ENCODE measurements around the gene ORAI2.
"Not testable (repeated sequence)": the region's sequence is repeated elsewhere in the genome, so short reads cannot be mapped to it uniquely, and the experiment has no call there.

The ORAI2 gene

DNA sequence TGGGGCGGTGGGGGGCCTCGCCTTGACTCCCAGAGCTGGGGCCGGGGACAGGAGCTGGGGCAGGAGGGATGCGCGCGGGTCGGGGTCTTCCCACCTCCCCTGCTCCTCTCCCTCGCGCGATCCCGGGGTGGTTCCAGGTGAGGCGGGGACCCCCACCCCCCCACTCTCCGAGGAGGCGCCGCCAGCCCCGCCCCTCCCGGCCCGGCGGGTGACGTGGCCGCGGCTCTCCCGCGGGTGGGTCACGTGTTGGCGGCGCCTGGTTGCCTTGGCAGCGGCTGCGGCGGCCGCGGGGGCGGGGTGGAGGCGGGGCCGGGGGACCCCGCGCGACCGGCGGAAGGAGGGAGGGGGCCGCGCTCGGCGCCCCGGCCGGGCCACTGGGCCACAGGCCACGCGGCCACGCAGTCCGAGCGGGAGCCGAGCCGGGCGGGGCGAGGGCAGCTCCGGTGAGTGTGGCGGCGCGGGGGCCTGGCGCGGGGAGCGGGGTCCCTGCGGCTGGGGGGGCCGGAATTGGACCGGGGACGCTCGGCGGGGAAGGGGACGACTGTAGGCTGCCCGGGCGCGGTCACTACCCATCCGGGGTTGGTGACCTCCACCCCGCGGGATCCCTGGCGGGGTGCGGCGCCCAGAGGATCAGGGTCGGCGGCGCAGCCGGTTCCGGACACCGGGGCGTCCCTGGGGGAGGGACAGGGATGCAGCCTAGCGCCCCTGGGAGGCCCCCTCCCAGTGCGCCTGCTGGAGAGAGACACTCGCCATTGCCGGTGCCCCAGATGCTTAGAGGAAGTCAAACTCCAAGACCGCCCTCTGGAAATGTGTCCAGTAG, at the start of gene ORAI2:
TSS of gene ORAI2 (plus strand) at position 357 of the 820 bp plus-strand sequence. CDS start 5,382 bp downstream, outside the sequence.
- DNase-seq: peak; percentile 93

DNA sequence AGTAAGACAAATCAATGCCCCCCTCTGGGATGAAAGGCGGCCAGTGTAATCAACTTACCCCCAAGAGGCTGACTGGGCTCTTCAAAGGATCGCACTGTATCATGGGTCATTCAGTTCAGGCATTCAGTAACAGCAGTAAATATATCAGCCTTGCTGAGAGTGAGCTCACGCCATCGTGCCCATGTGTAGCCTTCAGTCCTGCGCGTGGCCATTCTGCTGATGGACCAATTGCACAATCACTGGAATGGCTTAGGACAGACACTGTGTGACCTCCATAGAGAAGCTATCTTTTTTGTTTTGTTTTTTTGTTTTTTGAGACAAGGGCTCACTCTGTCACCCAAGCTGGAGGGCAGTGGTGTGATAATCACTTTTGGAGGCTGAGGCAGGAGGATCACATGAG, 46.3 kb upstream of the ORAI2 start:
- no peak for DNase-seq

DNA sequence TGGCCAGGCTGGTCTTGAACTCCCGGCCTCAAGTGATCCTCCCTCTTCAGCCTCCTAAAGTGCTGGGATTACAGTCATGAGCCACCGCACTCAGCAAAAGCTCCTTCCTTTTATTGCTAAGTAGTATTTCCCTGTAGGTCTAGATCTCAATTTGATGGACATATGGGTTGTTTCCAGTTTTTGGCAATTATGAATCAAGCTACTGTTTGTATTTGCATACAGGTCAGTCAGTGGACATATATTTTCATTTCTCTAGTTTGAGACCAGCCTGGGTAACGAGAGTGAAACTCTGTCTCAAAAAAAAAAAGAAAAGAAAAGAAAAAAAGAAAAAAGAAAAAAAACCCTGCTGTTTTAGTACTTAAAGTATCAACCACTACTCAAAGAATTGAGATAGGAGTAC, 43.6 kb upstream of the ORAI2 start:
- DNase-seq: no peak

DNA sequence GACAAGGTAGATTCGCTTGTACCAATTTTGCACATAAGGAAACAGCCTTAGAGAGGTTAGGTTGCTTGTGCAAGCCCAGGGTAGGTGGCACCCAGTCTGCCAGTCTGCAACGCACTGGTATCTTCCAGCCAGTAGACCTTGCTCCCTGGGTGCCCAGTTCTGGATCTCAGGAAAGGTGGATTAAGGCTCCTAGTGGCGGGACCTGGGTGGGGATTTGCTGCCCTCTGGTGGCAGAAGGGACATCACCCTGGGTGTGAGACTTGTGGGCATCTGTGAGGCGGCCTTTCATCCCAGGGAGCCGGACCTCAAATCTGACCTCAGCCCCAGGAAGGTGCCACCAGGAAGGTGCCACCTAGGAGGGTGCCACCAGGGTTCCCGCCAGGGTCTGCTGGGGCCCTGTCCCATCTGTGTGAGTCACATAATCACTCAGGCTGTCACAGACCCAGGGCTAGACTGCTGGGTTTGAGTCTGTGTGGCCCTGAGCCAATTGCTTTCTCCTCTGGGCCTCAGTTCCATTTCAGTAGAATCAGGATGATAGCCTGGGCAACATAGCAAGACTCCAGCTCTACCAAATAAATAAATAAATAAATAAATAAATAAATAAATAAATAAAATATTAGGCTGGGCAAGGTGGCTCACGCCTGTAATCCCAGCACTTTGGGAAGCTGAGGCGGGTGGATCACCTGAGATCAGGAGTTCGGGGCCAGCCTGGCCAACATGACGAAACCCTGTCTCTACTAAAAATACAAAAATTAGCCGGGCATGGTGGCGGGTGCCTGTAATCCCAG, 42.5 kb upstream of the ORAI2 start:
- DNase-seq: peak; percentile 77

- DNase-seq: no peak
These were observed 41.0 kb upstream of the ORAI2 start for GRCh38 chr7:102392330-102392729.

- no peak for DNase-seq
These were observed 39.9 kb upstream of the ORAI2 start for GRCh38 chr7:102393467-102393866.

GRCh38 chr7:102395592-102395872, 37.8 kb upstream of the ORAI2 start:
- no peak for DNase-seq

DNA sequence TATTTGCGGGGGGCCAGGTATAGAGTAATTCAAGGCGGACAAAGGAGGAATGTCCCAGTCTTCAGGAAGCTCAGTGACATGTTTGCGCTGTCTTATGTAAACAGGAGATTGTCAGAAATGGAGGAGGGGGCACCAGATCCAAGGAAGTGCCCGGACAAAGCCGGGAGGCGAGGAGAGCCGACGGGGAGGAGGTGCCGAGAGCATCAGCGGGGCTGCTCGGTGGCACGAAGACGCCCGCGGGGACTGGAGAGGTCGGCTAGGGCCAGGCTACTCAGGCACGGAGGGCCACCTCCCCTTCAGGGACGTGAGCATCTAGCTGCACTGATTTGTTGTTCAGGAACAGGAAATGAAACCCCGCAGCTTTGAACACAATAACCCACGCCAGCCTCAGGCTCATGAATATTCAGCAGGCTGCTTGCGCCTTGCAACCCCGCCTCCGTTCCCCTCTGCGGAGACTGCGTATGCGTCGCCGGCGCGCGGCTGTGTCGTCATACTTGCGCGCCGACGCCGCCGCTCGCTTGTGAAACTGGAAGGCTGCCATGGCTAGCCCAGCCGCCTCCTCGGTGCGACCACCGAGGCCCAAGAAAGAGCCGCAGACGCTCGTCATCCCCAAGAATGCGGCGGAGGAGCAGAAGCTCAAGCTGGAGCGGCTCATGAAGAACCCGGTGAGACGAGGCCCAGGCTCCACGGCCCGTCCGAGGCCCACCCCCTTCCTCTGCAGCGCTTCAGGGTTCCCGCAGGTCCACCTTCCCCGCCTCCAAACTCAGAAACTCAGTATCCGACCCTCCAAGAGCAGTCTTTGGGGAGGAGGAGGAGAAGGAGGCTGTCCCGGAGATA, 37.3 kb upstream of the ORAI2 start, which contains the start of gene PRKRIP1:
TSS of gene PRKRIP1 (plus strand) at position 491 of the 837 bp plus-strand sequence. CDS start at position 540, 49 bp downstream.
- DNase-seq: peak; percentile 92

- no peak for DNase-seq
These were observed 36.7 kb upstream of the ORAI2 start for GRCh38 chr7:102396710-102397019.

- no peak for DNase-seq
These were observed 34.8 kb upstream of the ORAI2 start for GRCh38 chr7:102398543-102398942.

DNA sequence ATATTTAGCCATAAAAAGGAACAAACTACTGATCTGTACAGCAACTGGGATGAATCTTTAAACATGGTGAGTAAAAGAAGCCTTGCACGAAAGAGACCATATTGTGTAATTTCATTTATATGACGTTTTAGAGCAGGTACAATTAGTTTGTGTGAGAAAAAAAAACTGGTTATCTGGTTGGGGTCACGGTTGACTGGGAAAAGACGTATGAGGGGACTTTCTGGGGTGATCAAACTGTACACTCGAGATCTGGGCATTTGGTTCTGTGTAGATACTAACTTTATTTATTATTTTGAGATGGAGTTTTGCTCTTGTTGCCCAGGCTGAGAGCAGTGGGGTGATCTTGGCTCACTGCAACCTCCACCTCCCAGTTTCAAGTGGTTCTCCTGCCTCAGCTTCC, 33.0 kb upstream of the ORAI2 start:
- DNase-seq: no peak

GRCh38 chr7:102403563-102403962, 29.8 kb upstream of the ORAI2 start:
- no peak for DNase-seq

GRCh38 chr7:102404005-102404861, 29.1 kb upstream of the ORAI2 start:
- DNase-seq: peak; percentile 71

DNA sequence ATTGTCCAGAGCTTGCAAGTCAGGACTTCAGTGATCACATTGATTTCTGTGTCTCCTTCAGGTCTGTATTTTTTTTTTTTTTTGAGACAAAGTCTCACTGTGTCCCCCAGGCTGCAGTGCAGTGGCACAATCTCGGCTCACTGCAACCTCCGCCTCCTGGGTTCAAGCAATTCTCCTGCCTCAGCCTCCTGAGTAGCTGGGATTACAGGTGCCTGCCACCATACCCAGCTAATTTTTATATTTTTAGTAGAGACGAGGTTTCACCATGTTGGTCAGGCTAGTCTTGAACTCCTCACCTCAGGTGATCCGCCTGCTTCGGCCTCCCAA, 28.6 kb upstream of the ORAI2 start:
- not testable (repeated sequence) for DNase-seq

GRCh38 chr7:102407910-102408309, 25.5 kb upstream of the ORAI2 start:
- DNase-seq: no peak

- not testable (repeated sequence) for DNase-seq
These were observed 24.8 kb upstream of the ORAI2 start for GRCh38 chr7:102408530-102408929.

- no peak for DNase-seq
These were observed 24.0 kb upstream of the ORAI2 start for GRCh38 chr7:102409340-102409739.

GRCh38 chr7:102410123-102410522, 23.3 kb upstream of the ORAI2 start:
- no peak for DNase-seq

- DNase-seq: no peak
These were observed 22.5 kb upstream of the ORAI2 start for GRCh38 chr7:102410918-102411317.

DNA sequence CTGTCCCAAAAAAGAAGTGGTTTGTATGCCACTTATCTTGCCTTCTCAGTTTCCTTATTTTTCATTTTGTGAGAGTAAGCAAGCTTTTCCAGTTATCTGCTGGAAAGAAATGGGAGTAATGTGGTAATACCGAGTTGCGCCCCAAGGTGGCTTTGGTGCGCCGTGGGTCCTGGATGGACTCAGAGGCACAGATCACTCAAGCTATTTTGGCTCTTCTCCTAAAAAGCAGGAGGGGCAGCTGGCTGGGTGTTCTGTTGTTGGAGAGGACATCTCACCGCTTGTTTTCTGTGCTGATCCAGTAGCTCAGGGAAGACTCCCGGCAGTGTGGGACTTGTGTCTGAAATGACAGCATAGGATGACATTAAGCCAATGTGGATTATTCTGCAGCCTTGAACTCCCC, 20.8 kb upstream of the ORAI2 start:
- no peak for DNase-seq

- DNase-seq: no peak
These were observed 20.3 kb upstream of the ORAI2 start for GRCh38 chr7:102413091-102413490.

DNA sequence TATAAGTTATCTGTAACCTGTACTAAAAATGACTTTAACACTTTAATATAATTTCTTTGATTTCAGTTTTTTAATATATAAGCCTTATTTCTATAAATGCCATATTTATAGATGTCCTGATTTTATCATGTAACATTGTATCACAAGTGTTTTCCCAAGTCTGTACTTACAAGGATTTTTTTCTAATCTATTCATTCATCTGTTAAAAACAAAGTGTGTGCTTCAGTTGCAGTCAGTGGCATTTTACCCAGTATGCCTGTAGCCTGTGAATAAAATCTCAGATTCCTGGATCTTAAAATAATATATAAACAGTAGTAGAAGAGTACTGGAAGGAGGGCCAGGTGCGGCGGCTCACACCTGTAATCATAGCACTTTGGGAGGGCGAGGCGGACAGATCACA, 19.8 kb upstream of the ORAI2 start:
- no peak for DNase-seq

All from activated CD4-positive, alpha-beta T cell treated with anti-CD3 and anti-CD28 coated beads, Interleukin-2, Interleukin-6, amounts not matched to agents 100 ng/mL and 50 ng/mL, durations not matched to agents 16 hours and 8 hours (primary cell).